ENCODE data around the gene VPS45. TPM values are rescaled to one million over a fixed set of nuclear protein-coding genes. Genes with fewer than 3 reads are reported as not detected.

VPS45 gene
- total RNA-seq, 1 experiment from 2014 or later, result 30.3 TPM

DNA sequence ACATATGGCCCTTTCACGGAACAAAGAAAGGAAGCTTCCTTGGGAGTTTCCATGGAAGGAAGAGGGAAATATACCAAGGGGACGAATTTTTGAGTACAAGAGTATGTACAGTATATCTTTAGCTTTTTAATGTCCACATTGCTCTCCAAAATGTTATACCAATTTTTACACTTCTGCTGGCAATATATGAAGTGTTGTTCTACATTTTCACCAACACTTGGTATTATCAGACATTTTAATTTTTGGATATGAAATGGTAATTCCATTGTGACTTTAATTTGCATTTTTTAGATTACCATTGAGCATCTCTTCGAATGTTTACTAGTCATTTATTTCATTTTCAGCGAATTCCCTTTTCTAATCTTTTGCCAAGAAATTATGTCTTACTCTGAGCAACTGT, 5.5 kb upstream of the VPS45 start:
- intact Hi-C loops (cut with micrococcal nuclease; ENCODE audit: unreplicated experiment), result no loop called here
- no peak for TF ChIP-seq EZH2 (IDR thresholded peaks at IDR 0.05; ENCODE audit: low read depth)
- TF ChIP-seq, protein P1, sequence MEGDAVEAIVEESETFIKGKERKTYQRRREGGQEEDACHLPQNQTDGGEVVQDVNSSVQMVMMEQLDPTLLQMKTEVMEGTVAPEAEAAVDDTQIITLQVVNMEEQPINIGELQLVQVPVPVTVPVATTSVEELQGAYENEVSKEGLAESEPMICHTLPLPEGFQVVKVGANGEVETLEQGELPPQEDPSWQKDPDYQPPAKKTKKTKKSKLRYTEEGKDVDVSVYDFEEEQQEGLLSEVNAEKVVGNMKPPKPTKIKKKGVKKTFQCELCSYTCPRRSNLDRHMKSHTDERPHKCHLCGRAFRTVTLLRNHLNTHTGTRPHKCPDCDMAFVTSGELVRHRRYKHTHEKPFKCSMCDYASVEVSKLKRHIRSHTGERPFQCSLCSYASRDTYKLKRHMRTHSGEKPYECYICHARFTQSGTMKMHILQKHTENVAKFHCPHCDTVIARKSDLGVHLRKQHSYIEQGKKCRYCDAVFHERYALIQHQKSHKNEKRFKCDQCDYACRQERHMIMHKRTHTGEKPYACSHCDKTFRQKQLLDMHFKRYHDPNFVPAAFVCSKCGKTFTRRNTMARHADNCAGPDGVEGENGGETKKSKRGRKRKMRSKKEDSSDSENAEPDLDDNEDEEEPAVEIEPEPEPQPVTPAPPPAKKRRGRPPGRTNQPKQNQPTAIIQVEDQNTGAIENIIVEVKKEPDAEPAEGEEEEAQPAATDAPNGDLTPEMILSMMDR (conservative IDR thresholded peaks at IDR 0.05), result no peak
- CTCF ChIA-PET, result no interaction called here

DNA sequence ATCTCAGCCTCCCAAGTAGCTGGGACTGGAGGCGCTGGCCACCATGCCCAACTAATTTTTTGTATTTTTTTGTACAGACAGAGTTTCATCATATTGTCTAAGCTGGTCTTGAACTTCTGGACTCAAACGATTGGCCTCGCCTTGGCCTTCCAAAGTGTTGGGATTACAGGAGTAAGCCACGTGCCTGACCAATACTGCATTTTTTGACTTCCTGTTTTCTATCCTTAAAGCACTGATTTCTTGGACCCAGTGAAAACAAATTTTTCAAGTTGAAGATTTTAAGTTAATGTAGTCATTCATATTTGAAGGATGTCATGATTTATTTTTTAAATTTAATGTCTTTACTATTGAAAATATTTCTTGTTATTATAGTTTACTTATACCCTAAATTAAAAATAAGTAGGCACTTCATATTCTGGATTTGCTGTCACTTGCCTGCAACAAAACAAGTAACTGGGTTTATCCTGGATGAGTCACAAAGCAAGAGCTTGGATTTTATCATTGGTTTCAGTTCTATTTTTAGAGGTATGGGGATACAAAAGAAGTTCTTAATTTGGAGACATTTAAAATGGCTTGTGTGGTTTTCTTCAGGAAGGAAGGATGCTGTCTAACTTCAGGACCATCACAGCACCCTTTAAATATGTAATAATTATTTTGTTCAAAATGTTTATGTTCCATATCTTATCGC, 2.2 kb upstream of the VPS45 start:
- TF ChIP-seq, protein P1 (conservative IDR thresholded peaks at IDR 0.05), result no peak
- TF ChIP-seq EZH2 (IDR thresholded peaks at IDR 0.05; ENCODE audit: low read depth), result no peak
- Histone ChIP-seq H3K4me3 (peak overlapping the region; percentile 76; the same call in 1 of the 2 replicates), H3K36me3 (ENCODE audit: low read depth) (no peaks in the 10 kb centered on the region; the same call in 1 of the 2 replicates), H3F3A (ENCODE audit: insufficient read depth, low read depth) (peaks cover 26% of the 10 kb centered on the region), H3K27me3 (ENCODE audit: insufficient read depth, low read depth) (no peaks in the 10 kb centered on the region), H3K9me3 (ENCODE audit: insufficient read depth, low read depth) (no peaks in the 10 kb centered on the region), H3K9me2 (ENCODE audit: insufficient read depth) (no peaks in the 10 kb centered on the region), H3K4me1 (replicated peaks; ENCODE audit: insufficient read depth) (peaks cover 39% of the 10 kb centered on the region), H3K4me2 (peak overlapping the region; percentile 80), H2AFZ (no peak overlapping the region), H4K20me1 (ENCODE audit: insufficient read depth) (no peaks in the 10 kb centered on the region), H3K27ac (peak overlapping the region; percentile 87; the same call in 1 of the 2 replicates), H3K79me2 (ENCODE audit: low read depth) (peaks cover 49% of the 10 kb centered on the region)
- no TSS peak for BruUV-seq (replicated peaks)
- POLR2A ChIA-PET (ENCODE audit: unreplicated experiment), result interaction anchor here (0.6 kb wide), 2 partner anchors 137 to 1240 kb away, joined by 5 to 7 read pairs; no protein-coding TSS in a partner anchor
- CTCF ChIA-PET, result interaction anchor here (0.9 kb wide), 1 partner anchor 122 kb away, joined by 4 read pairs; no protein-coding TSS in a partner anchor
- no peak for DNase-seq
- intact Hi-C loops (cut with micrococcal nuclease; ENCODE audit: unreplicated experiment), result loop anchor here (5.0 kb wide), 3 partner anchors 53 to 103 kb away; partner anchors contain the start of gene OTUD7B

More for the DNA sequence above, 5.5 kb upstream of the VPS45 start:
- Histone ChIP-seq H3K4me2 (0 out of 2 replicates have a peak overlapping the region, but pooled peaks have one; percentile 16), H3K27ac (peak overlapping the region; percentile 81), H3F3A (ENCODE audit: insufficient read depth, low read depth) (peaks cover 23% of the 10 kb centered on the region), H3K4me1 (replicated peaks; ENCODE audit: insufficient read depth) (peaks cover 31% of the 10 kb centered on the region), H3K9me2 (ENCODE audit: insufficient read depth) (no peaks in the 10 kb centered on the region), H3K79me2 (ENCODE audit: low read depth) (peaks cover 34% of the 10 kb centered on the region), H4K20me1 (ENCODE audit: insufficient read depth) (no peaks in the 10 kb centered on the region), H3K9me3 (ENCODE audit: insufficient read depth, low read depth) (no peaks in the 10 kb centered on the region), H3K36me3 (ENCODE audit: low read depth) (no peaks in the 10 kb centered on the region), H3K27me3 (ENCODE audit: insufficient read depth, low read depth) (no peaks in the 10 kb centered on the region), H2AFZ (no peak overlapping the region; the same call in 1 of the 2 replicates), H3K4me3 (no peak overlapping the region)
- no TSS peak for BruUV-seq (replicated peaks)
- POLR2A ChIA-PET (ENCODE audit: unreplicated experiment), result interaction anchor here (0.7 kb wide), 1 partner anchor 168 kb away, joined by 21 read pairs; no protein-coding TSS in a partner anchor
- no peak for DNase-seq

DNA sequence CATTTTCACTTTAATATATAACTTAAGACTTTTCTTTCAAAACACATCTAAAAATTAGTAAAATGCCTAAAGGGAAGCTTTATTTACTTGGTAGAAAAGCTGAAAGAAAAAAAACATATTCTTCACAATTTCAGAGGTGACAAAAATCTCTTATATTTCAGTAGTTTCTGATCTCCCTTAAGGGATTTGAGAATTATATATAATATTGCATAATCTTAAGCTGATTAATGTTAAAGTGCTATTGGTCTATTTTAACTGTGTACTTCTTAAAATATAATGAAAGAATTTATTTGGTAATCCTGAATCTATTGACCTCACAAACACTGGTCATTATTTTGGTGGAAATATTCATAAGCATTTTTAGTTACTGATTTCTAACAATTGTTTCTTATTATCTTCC, 1.2 kb upstream of the VPS45 start:
- peak overlapping the region; percentile 80 for H3K4me2 ChIP-seq
- no TSS peak for BruUV-seq (replicated peaks)

More for the DNA sequence above, 1.2 kb upstream of the VPS45 start:
- intact Hi-C loops (cut with micrococcal nuclease; ENCODE audit: unreplicated experiment), result loop anchor here (2.0 to 5.0 kb wide), 4 partner anchors 54 to 168 kb away; partner anchors contain the start of genes BOLA1 and OTUD7B
- peak overlapping the region; percentile 76 for H3K4me3 ChIP-seq
- CTCF ChIA-PET, result no interaction called here
- no peaks in the 10 kb centered on the region for H3K9me3 ChIP-seq (ENCODE audit: insufficient read depth, low read depth)
- DNase-seq, result no peak
- peaks cover 49% of the 10 kb centered on the region for H3K79me2 ChIP-seq (ENCODE audit: low read depth)
- H3K36me3 ChIP-seq (ENCODE audit: low read depth), result no peaks in the 10 kb centered on the region; the same call in 1 of the 2 replicates
- H3K4me1 ChIP-seq (replicated peaks; ENCODE audit: insufficient read depth), result peaks cover 34% of the 10 kb centered on the region
- H3K27me3 ChIP-seq (ENCODE audit: insufficient read depth, low read depth), result no peaks in the 10 kb centered on the region
- peaks cover 26% of the 10 kb centered on the region for H3F3A ChIP-seq (ENCODE audit: insufficient read depth, low read depth)
- TF ChIP-seq EZH2 (IDR thresholded peaks at IDR 0.05; ENCODE audit: low read depth), result no peak
- TF ChIP-seq, protein P1 (conservative IDR thresholded peaks at IDR 0.05), result no peak
- POLR2A ChIA-PET (ENCODE audit: unreplicated experiment), result interaction anchor here (0.6 kb wide), 2 partner anchors 92 to 294 kb away, joined by 6 read pairs; no protein-coding TSS in a partner anchor
- H3K27ac ChIP-seq, result peak overlapping the region; percentile 87
- no peaks in the 10 kb centered on the region for H3K9me2 ChIP-seq (ENCODE audit: insufficient read depth)
- H2AFZ ChIP-seq, result peak overlapping the region; percentile 98
- no peaks in the 10 kb centered on the region for H4K20me1 ChIP-seq (ENCODE audit: insufficient read depth)

Data from PC-9 (cell line).